HL-60 (cell line): ENCODE results near the gene QRICH2.

ENCODE experiments used
- DNase-seq, 2 experiments: peaks; one replicate each; pipeline ENCODE4 v3.0.0-alpha.2; 2010 to 2020; ENCODE audit warnings: low read depth in 1 of 2, low spot score in 1 of 2
- H3K27ac ChIP-seq: fragments of 250-450 bp; sonication (Bioruptor Pico); replicated peaks from 2 replicates; pipeline ENCODE4 v1.5.1; 2020; ENCODE audit warnings: mild to moderate bottlenecking, moderate library complexity
- H3K27me3 ChIP-seq: fragments of 250-450 bp; sonication (Bioruptor Pico); 2 replicates; pipeline ENCODE4 v1.5.1; 2021; ENCODE audit warnings: mild to moderate bottlenecking, moderate library complexity; ENCODE audit not compliant: insufficient read depth, poor library complexity, severe bottlenecking
- H3K4me3 ChIP-seq: replicated peaks from 2 replicates; pipeline ENCODE4 v1.5.1; 2011; ENCODE audit warnings: mild to moderate bottlenecking, control low read depth, low read length; ENCODE audit not compliant: insufficient read depth
- CTCF ChIP-seq: IDR thresholded peaks from one replicate; pipeline ENCODE4 v1.5.1; 2011; ENCODE audit warnings: low read length, control low read depth, inconsistent platforms; ENCODE audit not compliant: insufficient read depth
- GABPA ChIP-seq: IDR thresholded peaks from 2 replicates; pipeline ENCODE4 v1.6.1; 2012; ENCODE audit warnings: low read depth
- POLR2AphosphoS5 ChIP-seq: IDR thresholded peaks from 2 replicates; pipeline ENCODE4 v1.6.1; 2012; ENCODE audit warnings: low read depth
- REST ChIP-seq: IDR thresholded peaks from 2 replicates; pipeline ENCODE4 v1.6.1; 2012; ENCODE audit warnings: low read depth; ENCODE audit not compliant: insufficient replicate concordance
- SPI1 ChIP-seq: IDR thresholded peaks from 2 replicates; pipeline ENCODE4 v1.6.1; 2012; ENCODE audit warnings: low read depth, mild to moderate bottlenecking, borderline replicate concordance

QRICH2 gene

GRCh38 chr17:76329664-76330063, 21.6 kb upstream of the QRICH2 start:
- no peak for TF ChIP-seq POLR2AphosphoS5
- TF ChIP-seq GABPA, result no peak
- H3K27ac ChIP-seq, result no peak overlapping the region
- no peak for DNase-seq

GRCh38 chr17:76327696-76328095, 19.6 kb upstream of the QRICH2 start:
- peak in 1 of 2 experiments; percentile 88 for DNase-seq
- H3K27ac ChIP-seq, result peak overlapping the region; percentile 80

More at GRCh38 chr17:76329664-76330063, 21.6 kb upstream of the QRICH2 start:
- no peak overlapping the region for H3K4me3 ChIP-seq
- H3K27me3 ChIP-seq, result no peaks in the 10 kb centered on the region

GRCh38 chr17:76326306-76326705, 18.2 kb upstream of the QRICH2 start:
- Histone ChIP-seq H3K27ac (peak overlapping the region; percentile 80), H3K27me3 (no peaks in the 10 kb centered on the region), H3K4me3 (no peak overlapping the region)
- TF ChIP-seq GABPA (no peak), REST (no peak), POLR2AphosphoS5 (no peak), CTCF (no peak), SPI1 (no peak)
- DNase-seq, result no peak

More at GRCh38 chr17:76327696-76328095, 19.6 kb upstream of the QRICH2 start:
- Histone ChIP-seq H3K27me3 (no peaks in the 10 kb centered on the region), H3K4me3 (no peak overlapping the region)
- TF ChIP-seq CTCF, result no peak
- peak; percentile 91 for TF ChIP-seq SPI1

- Histone ChIP-seq H3K27ac (no peak overlapping the region), H3K27me3 (no peaks in the 10 kb centered on the region), H3K4me3 (no peak overlapping the region)
- no peak for TF ChIP-seq CTCF
- no peak for TF ChIP-seq SPI1
- no peak for TF ChIP-seq REST
- TF ChIP-seq GABPA, result no peak
- TF ChIP-seq POLR2AphosphoS5, result no peak
- DNase-seq, result no peak
These were observed 10.5 kb upstream of the QRICH2 start for GRCh38 chr17:76318586-76318985.
